HG03558 (cell line): ENCODE data around the gene ZNF724.
"Not testable (repeated sequence)": the region's sequence is repeated elsewhere in the genome, so short reads cannot be mapped to it uniquely, and the experiment has no call there.

ENCODE experiments used
- ATAC-seq: cut with Tn5 transposase; IDR thresholded peaks from one replicate; pipeline ENCODE4 v1.9.1; 2021; ENCODE audit warnings: moderate number of reproducible peaks; ENCODE audit not compliant: unreplicated experiment; ENCODE audit errors: extremely low read depth

The ZNF724 gene

GRCh38 chr19:23249911-23250649 lies at the start of gene ZNF724:
Gene ZNF724, minus strand, starts transcription at chr19:23250394. Its CDS starts 152 bp downstream, at chr19:23250242.
- peak; percentile 98 for ATAC-seq

- ATAC-seq, result no peak
Observed at GRCh38 chr19:23294141-23294540, 43.9 kb upstream of the ZNF724 start.

DNA sequence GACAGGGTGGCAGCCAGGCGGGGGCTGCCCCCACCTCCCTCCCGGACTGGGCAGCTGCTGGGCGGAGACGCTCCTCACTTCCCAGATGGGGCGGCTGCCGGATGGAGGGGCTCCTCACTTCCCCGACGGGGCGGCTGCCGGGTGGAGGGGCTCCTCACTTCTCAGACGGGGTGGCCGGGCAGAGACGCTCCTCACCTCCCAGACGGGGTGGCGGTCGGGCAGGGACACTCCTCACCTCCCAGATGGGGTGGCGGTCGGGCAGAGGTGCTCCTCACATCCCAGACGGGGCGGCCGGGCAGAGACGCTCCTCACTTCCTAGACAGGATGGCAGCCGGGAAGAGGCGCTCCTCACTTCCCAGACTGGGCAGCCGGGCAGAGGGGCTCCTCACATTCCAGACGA lies 39.8 kb upstream of the ZNF724 start:
- ATAC-seq, result not testable (repeated sequence)

- no peak for ATAC-seq
Observed at GRCh38 chr19:23287620-23288019, 37.4 kb upstream of the ZNF724 start.

DNA sequence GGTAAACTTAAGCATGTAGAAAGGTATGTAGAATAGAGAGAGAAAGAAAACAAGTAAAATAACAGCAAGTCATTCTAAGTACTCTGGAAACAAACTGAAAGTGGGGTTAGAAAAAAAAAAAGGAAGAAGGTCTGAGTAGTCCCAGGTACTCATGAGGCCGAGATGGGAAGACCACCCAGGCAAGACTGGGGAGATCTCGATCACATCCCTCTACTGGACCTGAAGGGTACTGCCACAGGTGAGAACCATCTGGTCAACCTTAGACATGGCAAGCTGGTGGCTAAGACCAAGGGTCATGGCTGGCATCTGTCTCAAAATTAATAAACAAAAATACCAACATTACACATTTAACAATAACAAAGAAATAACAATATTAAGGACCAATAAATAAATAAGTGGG lies 36.3 kb upstream of the ZNF724 start:
- ATAC-seq, result no peak

- ATAC-seq, result no peak
Observed at GRCh38 chr19:23285948-23286347, 35.8 kb upstream of the ZNF724 start.

DNA sequence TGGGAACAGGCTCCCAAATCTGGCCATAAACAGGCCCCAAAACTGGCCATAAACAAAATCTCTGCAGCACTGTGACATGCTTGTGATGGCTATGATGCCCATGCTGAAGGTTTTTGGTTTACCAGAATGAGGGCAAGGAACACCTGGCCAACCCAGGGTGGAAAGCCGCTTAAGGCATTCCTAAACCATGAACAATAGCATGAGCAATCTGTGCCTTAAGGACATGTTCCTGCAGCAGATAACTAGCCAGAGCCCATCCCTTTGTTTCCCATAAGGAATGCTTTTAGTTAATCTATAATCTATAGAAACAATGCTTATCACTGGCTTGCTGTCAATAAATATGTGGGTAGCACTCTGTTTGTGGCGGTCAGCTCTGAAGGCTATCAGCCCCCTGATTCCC lies 35.1 kb upstream of the ZNF724 start:
- not testable (repeated sequence) for ATAC-seq

- no peak for ATAC-seq
Observed at GRCh38 chr19:23283925-23284324, 33.7 kb upstream of the ZNF724 start.

- no peak for ATAC-seq
Observed at GRCh38 chr19:23281663-23282276, 31.6 kb upstream of the ZNF724 start.

GRCh38 chr19:23278118-23278517 lies 27.9 kb upstream of the ZNF724 start:
- not testable (repeated sequence) for ATAC-seq

DNA sequence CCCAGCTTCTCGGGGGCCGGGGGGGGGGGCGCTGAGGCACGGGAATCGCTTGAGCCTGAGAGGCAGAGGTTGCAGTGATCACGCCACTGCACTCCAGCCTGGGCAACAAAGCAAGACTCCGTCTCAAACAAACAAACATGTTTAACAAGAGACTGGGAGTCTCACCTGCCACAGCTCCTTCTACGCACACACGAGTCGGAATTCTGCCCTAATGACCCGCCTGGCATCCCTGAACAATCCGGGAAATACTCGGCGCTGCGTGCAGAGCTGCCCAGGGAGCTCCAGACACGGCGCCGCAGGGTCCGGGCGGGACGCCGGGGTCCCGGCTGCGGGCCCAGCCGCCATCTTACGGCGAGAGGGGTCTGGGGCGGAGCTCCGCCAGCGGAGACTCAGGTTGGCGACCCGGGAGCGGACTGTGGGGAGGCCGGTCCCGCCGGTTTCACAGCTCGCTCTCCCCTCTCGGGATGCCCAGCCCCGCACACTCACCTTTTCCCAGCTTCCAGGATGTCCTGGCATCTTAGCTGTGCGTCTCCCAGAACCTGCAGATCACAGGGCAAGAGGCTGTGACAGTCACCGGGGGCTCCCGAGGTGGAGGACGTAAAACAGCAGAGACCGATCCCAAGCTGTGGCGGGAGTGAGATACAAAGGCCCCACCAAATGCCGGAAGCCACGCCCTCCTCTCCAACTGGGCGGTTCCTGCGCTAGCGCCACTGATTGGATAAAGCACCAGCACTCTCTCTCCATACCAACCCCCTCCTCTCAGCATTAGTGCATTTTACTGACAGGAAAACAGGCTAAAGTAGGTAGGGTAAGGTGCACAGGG lies 23.6 kb upstream of the ZNF724 start:
- peak; percentile 90 for ATAC-seq

DNA sequence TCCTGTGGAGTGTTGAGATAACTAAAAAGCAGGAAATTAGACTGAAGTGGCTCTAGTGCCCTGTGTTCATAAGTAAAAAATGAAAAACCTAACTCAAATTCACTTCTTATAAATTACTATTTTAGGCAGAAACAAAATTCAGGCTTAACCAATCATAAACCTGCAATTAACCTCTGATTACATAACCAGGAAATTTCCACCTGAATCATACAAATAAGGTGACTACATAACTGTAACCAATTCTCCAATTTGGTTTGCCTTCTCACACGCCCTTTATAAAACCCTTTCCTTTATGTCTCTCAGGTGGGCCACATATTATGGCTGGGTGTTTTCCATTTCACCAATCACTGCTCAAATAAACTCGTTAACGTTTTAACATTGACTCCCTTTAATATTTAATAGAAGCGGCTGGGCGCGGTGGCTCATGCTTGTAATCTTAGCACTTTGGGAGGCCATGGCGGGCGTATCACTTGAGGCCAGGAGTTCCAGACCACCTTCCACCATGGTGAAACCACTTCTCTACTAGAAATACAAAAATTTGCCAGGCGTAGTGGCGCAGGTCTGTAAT lies 22.9 kb upstream of the ZNF724 start:
- no peak for ATAC-seq

DNA sequence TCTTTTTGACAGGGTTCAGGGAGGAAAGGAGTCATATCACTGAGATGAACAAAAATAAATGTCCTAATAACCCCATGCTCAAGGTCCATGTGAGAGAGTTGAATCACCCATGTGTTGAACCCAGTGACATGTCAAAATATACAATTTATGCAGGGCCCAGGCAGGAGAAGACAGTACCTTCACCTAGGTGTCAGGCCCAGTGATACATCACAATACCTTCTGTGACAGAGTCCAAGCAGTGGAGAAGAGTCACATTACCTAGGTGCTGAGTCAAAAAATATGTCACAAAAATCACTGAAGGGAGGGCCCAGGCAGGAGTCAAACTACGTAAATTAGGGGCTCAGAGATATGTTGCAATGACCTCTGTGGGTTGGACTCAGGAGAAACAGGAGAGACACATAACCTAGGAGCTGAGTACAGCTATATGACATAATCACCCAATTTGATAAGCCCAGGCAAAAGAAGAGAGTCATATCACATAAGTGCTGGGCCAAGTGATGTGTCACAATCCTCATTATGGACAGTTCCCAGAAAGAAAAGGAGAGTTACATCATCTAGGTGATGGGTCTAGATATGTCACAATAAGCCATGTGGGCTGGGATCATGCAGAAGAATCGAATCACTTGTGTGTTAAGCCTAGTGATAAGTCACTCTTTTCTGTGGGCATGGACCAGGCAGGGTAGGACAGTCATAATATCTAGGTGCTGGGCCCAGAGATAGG lies 13.8 kb upstream of the ZNF724 start:
- ATAC-seq, result no peak

GRCh38 chr19:23263396-23263795 lies 13.2 kb upstream of the ZNF724 start:
- no peak for ATAC-seq

GRCh38 chr19:23262920-23263319 lies 12.7 kb upstream of the ZNF724 start:
- ATAC-seq, result no peak

GRCh38 chr19:23261496-23262020 lies 11.4 kb upstream of the ZNF724 start:
- no peak for ATAC-seq

DNA sequence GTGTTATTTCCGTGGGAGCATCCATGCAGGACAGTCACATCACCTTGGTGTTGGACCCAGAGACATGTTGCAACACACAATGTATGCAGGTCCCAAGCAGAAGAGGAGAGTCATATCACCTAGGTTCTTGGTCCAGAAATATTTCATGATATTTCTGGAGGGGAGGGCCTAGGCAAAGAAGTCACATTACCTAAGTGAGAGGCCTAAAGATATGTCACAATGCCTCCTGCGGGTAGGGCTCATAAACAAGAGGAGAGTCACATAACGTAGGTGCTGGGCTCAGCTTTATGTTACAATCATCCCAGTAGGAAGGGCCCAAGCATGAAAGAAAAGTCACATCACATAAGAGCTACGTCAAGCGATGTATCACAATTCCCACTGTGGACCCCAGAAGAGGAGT lies 10.8 kb upstream of the ZNF724 start:
- ATAC-seq, result no peak

- ATAC-seq, result no peak
Observed at GRCh38 chr19:23259961-23260360, 9.8 kb upstream of the ZNF724 start.

- ATAC-seq, result no peak
Observed at GRCh38 chr19:23255700-23256099, 5.5 kb upstream of the ZNF724 start.
